WTC11 (cell line): ENCODE results near the gene SIGLEC1. TPM values are rescaled to one million over a fixed set of nuclear protein-coding genes. Genes with fewer than 3 reads are reported as not detected.

Source experiments
- ATAC-seq: fragments of 200-7000 bp; cut with Tn5 transposase; 2 replicates; pipeline ENCODE4 v1.10.0; 2021; ENCODE audit warnings: mild to moderate bottlenecking, moderate library complexity
- CTCF ChIA-PET: fragments of 300-600 bp; sonication (Branson Sonifier 250); formaldehyde crosslinking; loops from one replicate; lab custom pipeline; 2021; ENCODE audit warnings: antibody characterized with exemption; lab: Charles Lee
- POLR2A ChIA-PET: fragments of 350-600 bp; sonication (Branson Sonifier 250); formaldehyde crosslinking; loops from one replicate; lab custom pipeline; 2021; ENCODE audit warnings: antibody characterized with exemption; lab: Charles Lee
- DNase-seq: peaks from one replicate; pipeline ENCODE4 v3.0.0; 2021; ENCODE audit warnings: low spot score
- H3K27ac Mint-ChIP-seq: 2 replicates; pipeline ENCODE4 v1.8.0; 2021; ENCODE audit warnings: mixed read lengths
- H3K27me3 Mint-ChIP-seq: 2 replicates; pipeline ENCODE4 v1.8.0; 2021; ENCODE audit warnings: low read depth, mild to moderate bottlenecking, moderate library complexity, mixed read lengths
- H3K36me3 Mint-ChIP-seq: 2 replicates; pipeline ENCODE4 v1.8.0; 2021; ENCODE audit warnings: mixed read lengths
- H3K4me1 Mint-ChIP-seq: 2 replicates; pipeline ENCODE4 v1.8.0; 2022; ENCODE audit warnings: mixed read lengths
- H3K4me3 Mint-ChIP-seq: 2 replicates; pipeline ENCODE4 v1.8.0; 2021; ENCODE audit warnings: mild to moderate bottlenecking, moderate library complexity, mixed read lengths
- H3K9me3 Mint-ChIP-seq: 2 replicates; pipeline ENCODE4 v1.8.0; 2021; ENCODE audit warnings: mixed read lengths
- CBFB ChIP-seq: sonication (generic); formaldehyde crosslinking; IDR thresholded peaks from 2 replicates; pipeline ENCODE4 v1.8.1; 2022; ENCODE audit warnings: mild to moderate bottlenecking, low read depth, missing genetic modification reagents
- CREM ChIP-seq: sonication (generic); formaldehyde crosslinking; IDR thresholded peaks from 2 replicates; pipeline ENCODE4 v1.8.1; 2022; ENCODE audit warnings: mild to moderate bottlenecking, missing genetic modification reagents, moderate library complexity
- EMX1 ChIP-seq: fragments of 250-450 bp; sonication (Bioruptor Pico); IDR thresholded peaks from 2 replicates; pipeline ENCODE4 v1.8.0; 2021; ENCODE audit warnings: mild to moderate bottlenecking
- HMGA2 ChIP-seq: fragments of 250-450 bp; sonication (Bioruptor Pico); IDR thresholded peaks from 2 replicates; pipeline ENCODE4 v1.4.0; 2021; ENCODE audit warnings: mild to moderate bottlenecking, moderate library complexity
- KAT7 ChIP-seq: sonication (generic); formaldehyde crosslinking; IDR thresholded peaks from 2 replicates; pipeline ENCODE4 v1.8.1; 2023; ENCODE audit warnings: missing genetic modification reagents, mild to moderate bottlenecking, borderline replicate concordance
- MXD4 ChIP-seq: fragments of 250-450 bp; sonication (Bioruptor Pico); IDR thresholded peaks from 2 replicates; pipeline ENCODE4 v1.8.0; 2021; ENCODE audit warnings: mild to moderate bottlenecking, moderate library complexity, borderline replicate concordance
- MYBL2 ChIP-seq: sonication (generic); formaldehyde crosslinking; IDR thresholded peaks from 2 replicates; pipeline ENCODE4 v1.8.1; 2023; ENCODE audit warnings: mild to moderate bottlenecking, moderate library complexity, missing genetic modification reagents
- NR1H2 ChIP-seq: sonication (generic); formaldehyde crosslinking; IDR thresholded peaks from 2 replicates; pipeline ENCODE4 v1.9.0; 2021; ENCODE audit warnings: mild to moderate bottlenecking, moderate library complexity, missing genetic modification reagents
- TEAD1 ChIP-seq: sonication (generic); formaldehyde crosslinking; IDR thresholded peaks from 2 replicates; pipeline ENCODE4 v1.8.0; 2022; ENCODE audit warnings: mild to moderate bottlenecking, missing genetic modification reagents
- ZNF317 ChIP-seq: sonication (generic); formaldehyde crosslinking; IDR thresholded peaks from 2 replicates; pipeline ENCODE4 v1.8.1; 2023; ENCODE audit warnings: low read depth, mild to moderate bottlenecking, moderate library complexity, missing genetic modification reagents, borderline replicate concordance
- ZNF416 ChIP-seq: fragments of 250-450 bp; sonication (Bioruptor Pico); IDR thresholded peaks from 2 replicates; pipeline ENCODE4 v1.9.0; 2021; ENCODE audit warnings: mild to moderate bottlenecking, inconsistent platforms
- total RNA-seq: library from RNA; stranded (reverse); gene quantifications from 3 replicates; pipeline ENCODE4 v1.2.3, GENCODE V29; 2021
- TF ChIP-seq, protein P1 (sequence below): sonication (generic); formaldehyde crosslinking; IDR thresholded peaks from 2 replicates; pipeline ENCODE4 v1.8.1; 2023; ENCODE audit warnings: mild to moderate bottlenecking, missing genetic modification reagents
- TF ChIP-seq, protein P2 (sequence below): sonication (generic); formaldehyde crosslinking; conservative IDR thresholded peaks from 2 replicates; pipeline ENCODE4 v1.8.1; 2023; ENCODE audit warnings: mild to moderate bottlenecking, low read depth, missing genetic modification reagents, moderate library complexity
- TF ChIP-seq, protein P3 (sequence below): sonication (generic); formaldehyde crosslinking; conservative IDR thresholded peaks from 2 replicates; pipeline ENCODE4 v1.8.1; 2022; ENCODE audit warnings: mild to moderate bottlenecking, missing genetic modification reagents
- TF ChIP-seq, protein P4 (sequence below): sonication (generic); formaldehyde crosslinking; IDR thresholded peaks from 2 replicates; pipeline ENCODE4 v1.8.0; 2022; ENCODE audit warnings: mild to moderate bottlenecking, missing genetic modification reagents
- TF ChIP-seq, protein P5 (sequence below): fragments of 250-450 bp; sonication (Bioruptor Pico); IDR thresholded peaks from 2 replicates; pipeline ENCODE4 v1.9.0; 2021; ENCODE audit warnings: mild to moderate bottlenecking
- TF ChIP-seq, protein P6 (sequence below): sonication (generic); formaldehyde crosslinking; IDR thresholded peaks from 2 replicates; pipeline ENCODE4 v1.8.0; 2022; ENCODE audit warnings: missing genetic modification reagents

Gene SIGLEC1
- total RNA-seq, 1 experiment from 2014 or later, result 0.04 TPM

DNA sequence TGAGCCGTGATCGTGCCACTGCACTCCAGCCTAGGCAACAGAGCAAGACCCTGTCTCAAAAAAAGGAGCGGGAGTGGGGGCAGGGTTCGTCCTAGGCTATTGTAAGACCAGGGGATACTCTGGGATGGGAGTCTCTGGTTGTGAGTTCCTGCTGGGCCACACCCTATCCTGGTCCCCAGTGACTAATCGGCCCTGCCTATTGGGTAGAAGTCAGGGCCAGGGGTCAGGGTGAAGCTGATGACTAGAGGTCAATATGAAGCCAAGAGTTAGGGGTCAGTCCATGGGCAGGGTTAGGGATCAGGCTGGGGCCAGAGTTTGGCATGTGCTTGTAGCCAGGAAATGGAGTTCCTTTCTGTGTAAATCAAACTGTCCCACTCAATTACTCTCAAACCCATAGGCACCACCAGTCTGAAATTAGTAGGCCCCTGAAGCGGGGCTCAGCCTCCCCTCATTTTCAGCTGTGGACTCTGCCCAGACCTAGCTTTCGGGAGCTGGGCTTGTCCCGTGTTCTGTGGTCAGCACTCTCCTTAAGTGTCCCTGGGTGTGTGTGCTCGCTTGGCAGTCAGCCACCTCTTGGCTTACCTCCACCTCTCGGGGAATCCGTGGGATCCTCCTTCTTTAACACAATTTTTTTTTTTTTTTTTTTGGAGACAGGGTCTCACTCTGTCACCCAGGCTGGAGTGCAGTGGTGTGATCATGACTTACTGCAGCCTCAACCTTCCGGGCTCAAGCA lies 21.9 kb upstream of the SIGLEC1 start:
- H3K9me3 Mint-ChIP-seq, result no peaks in the 10 kb centered on the region
- CTCF ChIA-PET, result no interaction called here
- TF ChIP-seq, protein P1, sequence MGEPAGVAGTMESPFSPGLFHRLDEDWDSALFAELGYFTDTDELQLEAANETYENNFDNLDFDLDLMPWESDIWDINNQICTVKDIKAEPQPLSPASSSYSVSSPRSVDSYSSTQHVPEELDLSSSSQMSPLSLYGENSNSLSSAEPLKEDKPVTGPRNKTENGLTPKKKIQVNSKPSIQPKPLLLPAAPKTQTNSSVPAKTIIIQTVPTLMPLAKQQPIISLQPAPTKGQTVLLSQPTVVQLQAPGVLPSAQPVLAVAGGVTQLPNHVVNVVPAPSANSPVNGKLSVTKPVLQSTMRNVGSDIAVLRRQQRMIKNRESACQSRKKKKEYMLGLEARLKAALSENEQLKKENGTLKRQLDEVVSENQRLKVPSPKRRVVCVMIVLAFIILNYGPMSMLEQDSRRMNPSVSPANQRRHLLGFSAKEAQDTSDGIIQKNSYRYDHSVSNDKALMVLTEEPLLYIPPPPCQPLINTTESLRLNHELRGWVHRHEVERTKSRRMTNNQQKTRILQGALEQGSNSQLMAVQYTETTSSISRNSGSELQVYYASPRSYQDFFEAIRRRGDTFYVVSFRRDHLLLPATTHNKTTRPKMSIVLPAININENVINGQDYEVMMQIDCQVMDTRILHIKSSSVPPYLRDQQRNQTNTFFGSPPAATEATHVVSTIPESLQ (CRISPR knock-in tag), result no peak
- TF ChIP-seq, protein P2, sequence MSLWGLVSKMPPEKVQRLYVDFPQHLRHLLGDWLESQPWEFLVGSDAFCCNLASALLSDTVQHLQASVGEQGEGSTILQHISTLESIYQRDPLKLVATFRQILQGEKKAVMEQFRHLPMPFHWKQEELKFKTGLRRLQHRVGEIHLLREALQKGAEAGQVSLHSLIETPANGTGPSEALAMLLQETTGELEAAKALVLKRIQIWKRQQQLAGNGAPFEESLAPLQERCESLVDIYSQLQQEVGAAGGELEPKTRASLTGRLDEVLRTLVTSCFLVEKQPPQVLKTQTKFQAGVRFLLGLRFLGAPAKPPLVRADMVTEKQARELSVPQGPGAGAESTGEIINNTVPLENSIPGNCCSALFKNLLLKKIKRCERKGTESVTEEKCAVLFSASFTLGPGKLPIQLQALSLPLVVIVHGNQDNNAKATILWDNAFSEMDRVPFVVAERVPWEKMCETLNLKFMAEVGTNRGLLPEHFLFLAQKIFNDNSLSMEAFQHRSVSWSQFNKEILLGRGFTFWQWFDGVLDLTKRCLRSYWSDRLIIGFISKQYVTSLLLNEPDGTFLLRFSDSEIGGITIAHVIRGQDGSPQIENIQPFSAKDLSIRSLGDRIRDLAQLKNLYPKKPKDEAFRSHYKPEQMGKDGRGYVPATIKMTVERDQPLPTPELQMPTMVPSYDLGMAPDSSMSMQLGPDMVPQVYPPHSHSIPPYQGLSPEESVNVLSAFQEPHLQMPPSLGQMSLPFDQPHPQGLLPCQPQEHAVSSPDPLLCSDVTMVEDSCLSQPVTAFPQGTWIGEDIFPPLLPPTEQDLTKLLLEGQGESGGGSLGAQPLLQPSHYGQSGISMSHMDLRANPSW (CRISPR knock-in tag), result no peak
- TF ChIP-seq MYBL2 (CRISPR knock-in tag) (no peak), KAT7 (CRISPR knock-in tag) (no peak), TEAD1 (CRISPR knock-in tag) (no peak), MXD4 (CRISPR knock-in tag) (no peak), EMX1 (CRISPR knock-in tag) (no peak), NR1H2 (CRISPR knock-in tag) (no peak), CREM (CRISPR knock-in tag) (no peak)
- TF ChIP-seq, protein P3, sequence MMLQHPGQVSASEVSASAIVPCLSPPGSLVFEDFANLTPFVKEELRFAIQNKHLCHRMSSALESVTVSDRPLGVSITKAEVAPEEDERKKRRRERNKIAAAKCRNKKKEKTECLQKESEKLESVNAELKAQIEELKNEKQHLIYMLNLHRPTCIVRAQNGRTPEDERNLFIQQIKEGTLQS (CRISPR knock-in tag), result no peak
- TF ChIP-seq, protein P4, sequence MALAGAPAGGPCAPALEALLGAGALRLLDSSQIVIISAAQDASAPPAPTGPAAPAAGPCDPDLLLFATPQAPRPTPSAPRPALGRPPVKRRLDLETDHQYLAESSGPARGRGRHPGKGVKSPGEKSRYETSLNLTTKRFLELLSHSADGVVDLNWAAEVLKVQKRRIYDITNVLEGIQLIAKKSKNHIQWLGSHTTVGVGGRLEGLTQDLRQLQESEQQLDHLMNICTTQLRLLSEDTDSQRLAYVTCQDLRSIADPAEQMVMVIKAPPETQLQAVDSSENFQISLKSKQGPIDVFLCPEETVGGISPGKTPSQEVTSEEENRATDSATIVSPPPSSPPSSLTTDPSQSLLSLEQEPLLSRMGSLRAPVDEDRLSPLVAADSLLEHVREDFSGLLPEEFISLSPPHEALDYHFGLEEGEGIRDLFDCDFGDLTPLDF (CRISPR knock-in tag), result no peak
- TF ChIP-seq, all 79 proteins: peak for 0
- Mint-ChIP-seq H3K27ac (no peak overlapping the region), H3K36me3 (no peaks in the 10 kb centered on the region), H3K27me3 (peaks cover 33% of the 10 kb centered on the region), H3K4me1 (peaks cover 28% of the 10 kb centered on the region), H3K4me3 (no peak overlapping the region)
- DNase-seq (no peak), ATAC-seq (no peak)
- POLR2A ChIA-PET, result interaction anchor here (0.6 to 1.2 kb wide), 2 partner anchors 19 to 115 kb away, joined by 3 read pairs; no protein-coding TSS in a partner anchor

DNA sequence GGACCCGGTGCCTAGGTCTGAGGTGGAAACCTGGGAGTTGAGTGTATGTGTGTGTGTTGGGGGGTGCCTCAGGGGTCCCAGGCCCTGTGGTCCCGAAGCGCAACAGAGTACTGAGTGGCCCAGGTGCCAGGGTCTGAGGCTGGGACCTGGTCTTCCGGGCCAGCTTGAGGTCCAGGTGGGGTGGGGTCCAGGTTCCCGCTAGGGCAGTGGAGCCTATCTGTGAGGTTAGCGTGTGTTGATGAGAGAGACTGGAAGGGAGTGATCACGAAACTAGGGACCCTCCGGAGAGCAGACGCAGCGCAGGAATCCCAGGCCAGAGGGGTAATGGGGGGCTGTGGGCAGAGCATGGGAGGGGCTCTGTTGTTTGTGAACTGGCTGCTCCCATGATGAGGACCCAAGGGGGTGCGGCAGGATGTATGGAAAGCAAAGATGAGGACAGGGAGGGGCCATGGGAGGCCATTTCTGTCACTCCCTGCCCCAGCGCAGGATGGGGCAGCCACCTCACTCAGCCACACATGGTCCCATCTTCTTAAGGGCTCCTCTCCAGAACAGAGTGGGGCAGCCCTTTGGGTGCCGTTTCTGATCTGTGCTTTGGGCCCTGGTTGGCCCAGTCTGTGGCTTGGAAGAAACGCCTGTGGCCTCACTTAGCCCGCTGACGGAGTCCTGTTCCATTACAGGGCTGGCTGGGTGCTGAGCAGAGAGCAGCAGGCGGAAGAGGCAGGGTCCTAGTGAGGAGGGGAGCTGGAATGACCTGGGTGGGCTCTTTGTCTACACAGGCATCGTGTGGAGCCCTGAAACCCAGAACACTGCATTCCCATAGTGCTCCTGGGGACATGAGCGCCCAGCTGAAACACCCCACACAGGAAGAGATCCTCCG lies 21.0 kb upstream of the SIGLEC1 start:
- Mint-ChIP-seq H3K9me3 (no peaks in the 10 kb centered on the region), H3K36me3 (no peaks in the 10 kb centered on the region), H3K4me3 (peak overlapping the region; percentile 64), H3K27me3 (peaks cover 35% of the 10 kb centered on the region), H3K27ac (no peak overlapping the region), H3K4me1 (peaks cover 22% of the 10 kb centered on the region)
- ChIA-PET POLR2A (interaction anchor here (0.5 to 1.2 kb wide), 4 partner anchors 12 to 1179 kb away, joined by 3 to 6 read pairs (median 3); partner anchors contain the start of gene ADISSP), CTCF (interaction anchor here (1.1 to 5.5 kb wide), 6 partner anchors 11 to 59 kb away, joined by 4 to 43 read pairs (median 10); no protein-coding TSS in a partner anchor)
- ATAC-seq (no peak; the same call in 1 of the 2 replicates), DNase-seq (no peak)
- TF ChIP-seq ZNF317 (CRISPR knock-in tag) (no peak), CBFB (CRISPR knock-in tag) (no peak), HMGA2 (CRISPR knock-in tag) (no peak), ZNF416 (no peak), NR1H2 (CRISPR knock-in tag) (no peak)
- TF ChIP-seq, protein P5, sequence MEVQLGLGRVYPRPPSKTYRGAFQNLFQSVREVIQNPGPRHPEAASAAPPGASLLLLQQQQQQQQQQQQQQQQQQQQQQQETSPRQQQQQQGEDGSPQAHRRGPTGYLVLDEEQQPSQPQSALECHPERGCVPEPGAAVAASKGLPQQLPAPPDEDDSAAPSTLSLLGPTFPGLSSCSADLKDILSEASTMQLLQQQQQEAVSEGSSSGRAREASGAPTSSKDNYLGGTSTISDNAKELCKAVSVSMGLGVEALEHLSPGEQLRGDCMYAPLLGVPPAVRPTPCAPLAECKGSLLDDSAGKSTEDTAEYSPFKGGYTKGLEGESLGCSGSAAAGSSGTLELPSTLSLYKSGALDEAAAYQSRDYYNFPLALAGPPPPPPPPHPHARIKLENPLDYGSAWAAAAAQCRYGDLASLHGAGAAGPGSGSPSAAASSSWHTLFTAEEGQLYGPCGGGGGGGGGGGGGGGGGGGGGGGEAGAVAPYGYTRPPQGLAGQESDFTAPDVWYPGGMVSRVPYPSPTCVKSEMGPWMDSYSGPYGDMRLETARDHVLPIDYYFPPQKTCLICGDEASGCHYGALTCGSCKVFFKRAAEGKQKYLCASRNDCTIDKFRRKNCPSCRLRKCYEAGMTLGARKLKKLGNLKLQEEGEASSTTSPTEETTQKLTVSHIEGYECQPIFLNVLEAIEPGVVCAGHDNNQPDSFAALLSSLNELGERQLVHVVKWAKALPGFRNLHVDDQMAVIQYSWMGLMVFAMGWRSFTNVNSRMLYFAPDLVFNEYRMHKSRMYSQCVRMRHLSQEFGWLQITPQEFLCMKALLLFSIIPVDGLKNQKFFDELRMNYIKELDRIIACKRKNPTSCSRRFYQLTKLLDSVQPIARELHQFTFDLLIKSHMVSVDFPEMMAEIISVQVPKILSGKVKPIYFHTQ (CRISPR knock-in tag), result no peak
- TF ChIP-seq, protein P6, sequence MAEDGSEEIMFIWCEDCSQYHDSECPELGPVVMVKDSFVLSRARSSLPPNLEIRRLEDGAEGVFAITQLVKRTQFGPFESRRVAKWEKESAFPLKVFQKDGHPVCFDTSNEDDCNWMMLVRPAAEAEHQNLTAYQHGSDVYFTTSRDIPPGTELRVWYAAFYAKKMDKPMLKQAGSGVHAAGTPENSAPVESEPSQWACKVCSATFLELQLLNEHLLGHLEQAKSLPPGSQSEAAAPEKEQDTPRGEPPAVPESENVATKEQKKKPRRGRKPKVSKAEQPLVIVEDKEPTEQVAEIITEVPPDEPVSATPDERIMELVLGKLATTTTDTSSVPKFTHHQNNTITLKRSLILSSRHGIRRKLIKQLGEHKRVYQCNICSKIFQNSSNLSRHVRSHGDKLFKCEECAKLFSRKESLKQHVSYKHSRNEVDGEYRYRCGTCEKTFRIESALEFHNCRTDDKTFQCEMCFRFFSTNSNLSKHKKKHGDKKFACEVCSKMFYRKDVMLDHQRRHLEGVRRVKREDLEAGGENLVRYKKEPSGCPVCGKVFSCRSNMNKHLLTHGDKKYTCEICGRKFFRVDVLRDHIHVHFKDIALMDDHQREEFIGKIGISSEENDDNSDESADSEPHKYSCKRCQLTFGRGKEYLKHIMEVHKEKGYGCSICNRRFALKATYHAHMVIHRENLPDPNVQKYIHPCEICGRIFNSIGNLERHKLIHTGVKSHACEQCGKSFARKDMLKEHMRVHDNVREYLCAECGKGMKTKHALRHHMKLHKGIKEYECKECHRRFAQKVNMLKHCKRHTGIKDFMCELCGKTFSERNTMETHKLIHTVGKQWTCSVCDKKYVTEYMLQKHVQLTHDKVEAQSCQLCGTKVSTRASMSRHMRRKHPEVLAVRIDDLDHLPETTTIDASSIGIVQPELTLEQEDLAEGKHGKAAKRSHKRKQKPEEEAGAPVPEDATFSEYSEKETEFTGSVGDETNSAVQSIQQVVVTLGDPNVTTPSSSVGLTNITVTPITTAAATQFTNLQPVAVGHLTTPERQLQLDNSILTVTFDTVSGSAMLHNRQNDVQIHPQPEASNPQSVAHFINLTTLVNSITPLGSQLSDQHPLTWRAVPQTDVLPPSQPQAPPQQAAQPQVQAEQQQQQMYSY (CRISPR knock-in tag), result no peak
